ENCODE results near the gene TBCA. TPM values are rescaled to one million over a fixed set of nuclear protein-coding genes. Genes with fewer than 3 reads are reported as not detected.

The TBCA gene
- total and polyA plus RNA-seq, 12 donors = 184 to 595 (median 288) TPM

- H3K4me1 ChIP-seq (replicated peaks in 1 of 2) = peaks cover 27 to 53% of the 10 kb centered on the region in 2 donors
- H3K36me3 ChIP-seq (replicated peaks in 1 of 2) = peaks cover 0 to 4% of the 10 kb centered on the region in 2 donors
- no peak for DNase-seq
- H3K27ac ChIP-seq = peak overlapping the region in 1 of 5 donors; percentile 2
- H3K9me3 ChIP-seq (replicated peaks in 1 of 3) = no peaks in the 10 kb centered on the region
- TF ChIP-seq POLR2A (IDR thresholded peaks at IDR 0.05) = no peak
- TF ChIP-seq CTCF (IDR thresholded peaks at IDR 0.05) = no peak
- intact Hi-C loops (cut with DNase I) = no loop called here
- no peaks in the 10 kb centered on the region for H3K27me3 ChIP-seq
- H3K4me3 ChIP-seq = no peak overlapping the region
Observed at GRCh38 chr5:77768978-77769377, 7.2 kb downstream of the TBCA start.

GRCh38 chr5:77767301-77767700, 8.8 kb downstream of the TBCA start:
- peaks cover 0 to 4% of the 10 kb centered on the region in 2 donors for H3K36me3 ChIP-seq (replicated peaks in 1 of 2)
- H3K27ac ChIP-seq = no peak overlapping the region
- no peak overlapping the region for H3K4me3 ChIP-seq
- TF ChIP-seq CTCF (IDR thresholded peaks at IDR 0.05) (no peak), POLR2A (IDR thresholded peaks at IDR 0.05) (no peak)
- WGBS, 4 donors = 94 to 100% (median 97%) methylated on average over 1 of the region's 1 CpG
- peaks cover 18 to 39% of the 10 kb centered on the region in 2 donors for H3K4me1 ChIP-seq (replicated peaks in 1 of 2)
- no peaks in the 10 kb centered on the region for H3K9me3 ChIP-seq (replicated peaks in 1 of 3)
- DNase-seq = no peak
- H3K27me3 ChIP-seq = no peaks in the 10 kb centered on the region
- intact Hi-C loops (cut with DNase I) = no loop called here

- peaks cover 11 to 16% of the 10 kb centered on the region in 2 donors for H3K4me1 ChIP-seq (replicated peaks in 1 of 2)
- H3K9me3 ChIP-seq (replicated peaks in 1 of 3) = no peaks in the 10 kb centered on the region
- intact Hi-C loops (cut with DNase I) = no loop called here
- H3K4me3 ChIP-seq = no peak overlapping the region
- H3K36me3 ChIP-seq (replicated peaks in 1 of 2) = no peaks in the 10 kb centered on the region
- TF ChIP-seq POLR2A (IDR thresholded peaks at IDR 0.05) (no peak), CTCF (IDR thresholded peaks at IDR 0.05) (no peak)
- peak overlapping the region in 1 of 5 donors; percentile 66 for H3K27ac ChIP-seq
- WGBS, 4 donors = 32 to 44% (median 33%) methylated on average over 3 of the region's 3 CpGs
- peak in 4 of 7 donors; percentile 39 to 50 (median 46) for DNase-seq
- H3K27me3 ChIP-seq = no peaks in the 10 kb centered on the region
Observed at GRCh38 chr5:77761606-77762005, 14.5 kb downstream of the TBCA start.

GRCh38 chr5:77758141-77758938, 17.8 kb downstream of the TBCA start:
- no peak overlapping the region for H3K27ac ChIP-seq
- intact Hi-C loops (cut with DNase I) = no loop called here
- TF ChIP-seq POLR2A (IDR thresholded peaks at IDR 0.05) (no peak), CTCF (IDR thresholded peaks at IDR 0.05) (no peak)
- no peaks in the 10 kb centered on the region for H3K36me3 ChIP-seq (replicated peaks in 1 of 2)
- no peaks in the 10 kb centered on the region for H3K9me3 ChIP-seq (replicated peaks in 1 of 3)
- no peaks in the 10 kb centered on the region for H3K27me3 ChIP-seq
- DNase-seq = no peak
- WGBS, 4 donors = 84 to 91% (median 89%) methylated on average over 10 of the region's 10 CpGs
- peaks cover 11 to 24% of the 10 kb centered on the region in 2 donors for H3K4me1 ChIP-seq (replicated peaks in 1 of 2)
- H3K4me3 ChIP-seq = no peak overlapping the region

Measured in adrenal gland (tissue), 12 donors.